HG03439 (cell line): Measurements from ENCODE around the gene SMTNL1.
A peak's percentile ranks its signal among the peaks of the same experiment; 100 is the strongest.

Experiments used
- ATAC-seq: cut with Tn5 transposase; IDR thresholded peaks from one replicate; pipeline ENCODE4 v1.9.1; 2021; ENCODE audit warnings: mild to moderate bottlenecking, moderate library complexity; ENCODE audit not compliant: unreplicated experiment

Gene SMTNL1

GRCh38 chr11:57536947-57537619 lies at the start of gene SMTNL1:
SMTNL1 (plus strand) TSS chr11:57537595; CDS start chr11:57542643, 5,048 bp downstream.
- no peak for ATAC-seq

- no peak for ATAC-seq
Measured at GRCh38 chr11:57487920-57488659, 49.3 kb upstream of the SMTNL1 start.

- ATAC-seq, result no peak
Measured at GRCh38 chr11:57490456-57491248, 46.7 kb upstream of the SMTNL1 start.

- ATAC-seq, result no peak
Measured at GRCh38 chr11:57491371-57492061, 45.9 kb upstream of the SMTNL1 start.

GRCh38 chr11:57493507-57494503 lies 43.6 kb upstream of the SMTNL1 start:
- ATAC-seq, result peak; percentile 59

- no peak for ATAC-seq
Measured at GRCh38 chr11:57496109-57496820, 41.1 kb upstream of the SMTNL1 start.

- ATAC-seq, result no peak
Measured at GRCh38 chr11:57497303-57498247, 39.8 kb upstream of the SMTNL1 start.

GRCh38 chr11:57498540-57498939 lies 38.9 kb upstream of the SMTNL1 start:
- ATAC-seq, result no peak

GRCh38 chr11:57499413-57499982 lies 37.9 kb upstream of the SMTNL1 start:
- ATAC-seq, result peak; percentile 99

- ATAC-seq, result no peak
Measured at GRCh38 chr11:57499983-57500461, 37.4 kb upstream of the SMTNL1 start.

- ATAC-seq, result no peak
Measured at GRCh38 chr11:57500515-57500914, 36.9 kb upstream of the SMTNL1 start.

GRCh38 chr11:57500926-57501325 lies 36.5 kb upstream of the SMTNL1 start:
- ATAC-seq, result no peak

GRCh38 chr11:57501953-57502352 lies 35.4 kb upstream of the SMTNL1 start:
- ATAC-seq, result no peak

GRCh38 chr11:57502376-57502775 lies 35.0 kb upstream of the SMTNL1 start:
- no peak for ATAC-seq

GRCh38 chr11:57502870-57503269 lies 34.5 kb upstream of the SMTNL1 start:
- no peak for ATAC-seq

- ATAC-seq, result no peak
Measured at GRCh38 chr11:57504511-57504910, 32.9 kb upstream of the SMTNL1 start.

GRCh38 chr11:57506522-57506921 lies 30.9 kb upstream of the SMTNL1 start:
- no peak for ATAC-seq
